Measurements from ENCODE around the gene EEF2.

GRCh38 chr19:3944018-3944721 is 41.1 kb downstream of the EEF2 start:
- TF ChIP-seq, protein P1, sequence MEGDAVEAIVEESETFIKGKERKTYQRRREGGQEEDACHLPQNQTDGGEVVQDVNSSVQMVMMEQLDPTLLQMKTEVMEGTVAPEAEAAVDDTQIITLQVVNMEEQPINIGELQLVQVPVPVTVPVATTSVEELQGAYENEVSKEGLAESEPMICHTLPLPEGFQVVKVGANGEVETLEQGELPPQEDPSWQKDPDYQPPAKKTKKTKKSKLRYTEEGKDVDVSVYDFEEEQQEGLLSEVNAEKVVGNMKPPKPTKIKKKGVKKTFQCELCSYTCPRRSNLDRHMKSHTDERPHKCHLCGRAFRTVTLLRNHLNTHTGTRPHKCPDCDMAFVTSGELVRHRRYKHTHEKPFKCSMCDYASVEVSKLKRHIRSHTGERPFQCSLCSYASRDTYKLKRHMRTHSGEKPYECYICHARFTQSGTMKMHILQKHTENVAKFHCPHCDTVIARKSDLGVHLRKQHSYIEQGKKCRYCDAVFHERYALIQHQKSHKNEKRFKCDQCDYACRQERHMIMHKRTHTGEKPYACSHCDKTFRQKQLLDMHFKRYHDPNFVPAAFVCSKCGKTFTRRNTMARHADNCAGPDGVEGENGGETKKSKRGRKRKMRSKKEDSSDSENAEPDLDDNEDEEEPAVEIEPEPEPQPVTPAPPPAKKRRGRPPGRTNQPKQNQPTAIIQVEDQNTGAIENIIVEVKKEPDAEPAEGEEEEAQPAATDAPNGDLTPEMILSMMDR (IDR thresholded peaks at IDR 0.05; ENCODE audit: low read depth, low read length), result no peak
- TF ChIP-seq MAX (IDR thresholded peaks at IDR 0.05; ENCODE audit: low read depth, low read length) (no peak), POLR2A (IDR thresholded peaks at IDR 0.05; ENCODE audit: extremely low read depth, insufficient read length) (no peak)
